ENCODE data around the gene PHB1.
A peak's percentile ranks its signal among the peaks of the same experiment; 100 is the strongest.
"Not testable (repeated sequence)": the region's sequence is repeated elsewhere in the genome, so short reads cannot be mapped to it uniquely, and the experiment has no call there.

PHB1 gene

DNA sequence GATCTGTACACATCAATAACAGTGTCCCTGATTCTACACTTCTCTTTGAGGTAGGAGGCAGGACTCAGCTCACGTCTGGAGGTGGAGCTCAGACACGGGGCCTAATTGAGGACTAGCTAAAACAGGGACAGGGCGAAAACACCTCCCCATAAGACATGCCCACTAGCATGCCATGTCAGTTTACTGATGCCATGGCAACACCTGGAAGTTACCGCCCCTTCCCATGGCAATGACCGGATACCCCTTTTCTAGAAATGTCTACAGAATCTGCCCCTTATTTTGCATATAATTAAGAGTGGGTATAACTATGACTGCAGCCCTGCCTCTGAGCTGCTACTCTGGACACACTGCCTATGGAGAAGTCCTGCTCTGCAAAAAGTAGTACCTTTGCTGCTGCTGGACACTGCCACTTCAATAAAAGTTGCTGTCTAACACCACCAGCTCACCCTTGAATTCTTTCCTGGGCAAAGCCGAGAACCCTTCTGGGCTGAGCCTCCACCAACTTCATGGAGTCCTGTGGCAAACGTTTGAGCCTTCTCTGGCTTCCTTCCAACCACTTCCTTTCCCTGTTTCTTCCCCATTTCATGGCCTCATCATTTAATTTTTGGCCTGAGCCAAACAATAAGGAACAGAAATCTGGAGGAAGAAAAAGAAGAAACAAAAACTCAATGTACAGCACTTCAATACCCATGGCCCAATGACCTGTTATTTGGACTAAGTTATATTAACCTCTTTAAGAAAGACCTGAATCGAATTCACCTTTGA lies 21.0 kb downstream of the PHB1 start:
- FAIRE-seq (no peak), DNase-seq (ENCODE audit: insufficient read length) (no peak)
- no peak for TF ChIP-seq POLR2AphosphoS5 (IDR thresholded peaks at IDR 0.05; ENCODE audit: low read depth, low read length)
- TF ChIP-seq POLR2A (IDR thresholded peaks at IDR 0.05; ENCODE audit: low read depth, low read length) = no peak
- TF ChIP-seq TAF1 (IDR thresholded peaks at IDR 0.05; ENCODE audit: borderline replicate concordance, low read depth, low read length) = no peak

DNA sequence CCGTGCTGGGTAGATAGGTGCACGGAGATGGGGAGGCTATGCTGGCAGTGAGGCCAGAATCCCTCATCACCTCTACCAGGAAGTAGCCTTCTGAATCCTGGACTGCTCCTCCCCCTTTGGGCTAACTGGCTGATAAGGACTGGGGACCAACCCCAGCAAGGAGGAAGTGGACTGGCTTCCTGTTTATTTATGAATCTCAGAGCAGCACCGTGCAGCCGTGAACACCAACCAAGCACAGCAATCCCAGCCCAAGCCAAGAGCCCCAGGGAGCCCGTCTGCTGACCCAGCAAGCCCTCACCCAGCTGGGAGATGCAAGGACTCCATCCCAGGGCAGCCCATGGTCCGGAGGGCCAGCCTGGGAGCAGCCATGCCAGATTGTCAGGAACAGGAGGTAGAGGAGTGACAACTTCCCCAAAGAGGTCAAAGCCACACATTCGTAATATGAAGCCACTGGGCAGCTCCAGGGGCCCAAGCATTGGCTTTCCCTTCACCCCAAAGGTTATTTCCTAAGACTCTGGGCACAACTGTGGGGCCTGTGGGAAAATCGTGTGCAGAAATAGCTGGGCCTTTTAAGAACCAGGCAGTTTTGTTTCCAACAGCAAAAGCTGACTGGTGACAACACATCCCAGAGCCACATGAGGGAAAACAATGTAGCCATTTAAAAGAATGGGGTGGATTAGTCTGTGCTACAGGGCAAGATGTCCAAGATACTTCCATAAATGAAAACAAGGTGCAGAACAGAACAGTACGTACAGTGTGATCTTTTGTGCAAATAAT lies 23.9 kb downstream of the PHB1 start:
- TF ChIP-seq TAF1 (IDR thresholded peaks at IDR 0.05; ENCODE audit: borderline replicate concordance, low read depth, low read length) (peak; percentile 18; the same call in 1 of the 2 replicates), POLR2A (IDR thresholded peaks at IDR 0.05; ENCODE audit: low read depth, low read length) (peak; percentile 65; the same call in 1 of the 2 replicates), POLR2AphosphoS5 (IDR thresholded peaks at IDR 0.05; ENCODE audit: low read depth, low read length) (no peak; the same call in 1 of the 2 replicates)
- DNase-seq (ENCODE audit: insufficient read length) (peak; percentile 61), FAIRE-seq (peak; percentile 74)

DNA sequence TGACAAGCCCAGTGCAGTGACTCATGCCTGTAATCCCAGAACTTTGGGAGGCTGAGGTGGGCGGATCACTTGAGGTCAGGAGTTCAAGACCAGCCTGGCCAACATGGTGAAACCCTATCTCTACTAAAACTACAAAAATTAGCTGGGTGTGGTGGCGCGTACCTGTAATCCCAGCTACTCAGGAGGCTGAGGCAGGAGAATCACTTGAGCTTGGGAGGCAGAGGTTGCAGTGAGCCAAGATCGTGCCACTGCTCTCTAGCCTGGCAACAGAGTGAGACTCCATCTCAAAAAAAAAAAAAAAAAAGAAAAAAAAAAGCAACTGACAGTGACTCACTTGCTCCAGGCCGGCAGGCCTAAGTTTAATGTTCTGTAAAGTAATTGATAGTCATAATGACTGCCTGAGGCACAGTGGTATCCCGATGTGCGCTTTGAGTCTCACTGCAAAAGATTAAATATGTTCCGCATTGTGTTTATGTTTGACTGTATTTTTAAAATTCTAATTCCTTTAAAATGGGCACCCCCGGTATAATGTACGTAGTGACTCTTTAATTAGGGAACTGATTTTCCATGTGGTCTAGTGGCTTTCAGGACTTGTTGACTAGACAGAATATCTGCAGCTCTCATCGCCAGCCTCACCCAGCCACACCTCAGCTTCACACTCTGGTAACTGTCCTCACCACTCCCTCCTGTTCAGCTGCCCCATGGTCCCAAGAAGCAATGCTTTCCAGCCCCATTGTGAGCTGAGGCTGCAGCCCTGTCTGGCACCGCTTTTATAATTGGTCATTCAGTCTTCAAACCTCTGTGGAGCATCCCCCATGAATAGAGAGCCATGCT lies 25.0 kb downstream of the PHB1 start:
- DNase-seq (ENCODE audit: insufficient read length) = not testable (repeated sequence)

DNA sequence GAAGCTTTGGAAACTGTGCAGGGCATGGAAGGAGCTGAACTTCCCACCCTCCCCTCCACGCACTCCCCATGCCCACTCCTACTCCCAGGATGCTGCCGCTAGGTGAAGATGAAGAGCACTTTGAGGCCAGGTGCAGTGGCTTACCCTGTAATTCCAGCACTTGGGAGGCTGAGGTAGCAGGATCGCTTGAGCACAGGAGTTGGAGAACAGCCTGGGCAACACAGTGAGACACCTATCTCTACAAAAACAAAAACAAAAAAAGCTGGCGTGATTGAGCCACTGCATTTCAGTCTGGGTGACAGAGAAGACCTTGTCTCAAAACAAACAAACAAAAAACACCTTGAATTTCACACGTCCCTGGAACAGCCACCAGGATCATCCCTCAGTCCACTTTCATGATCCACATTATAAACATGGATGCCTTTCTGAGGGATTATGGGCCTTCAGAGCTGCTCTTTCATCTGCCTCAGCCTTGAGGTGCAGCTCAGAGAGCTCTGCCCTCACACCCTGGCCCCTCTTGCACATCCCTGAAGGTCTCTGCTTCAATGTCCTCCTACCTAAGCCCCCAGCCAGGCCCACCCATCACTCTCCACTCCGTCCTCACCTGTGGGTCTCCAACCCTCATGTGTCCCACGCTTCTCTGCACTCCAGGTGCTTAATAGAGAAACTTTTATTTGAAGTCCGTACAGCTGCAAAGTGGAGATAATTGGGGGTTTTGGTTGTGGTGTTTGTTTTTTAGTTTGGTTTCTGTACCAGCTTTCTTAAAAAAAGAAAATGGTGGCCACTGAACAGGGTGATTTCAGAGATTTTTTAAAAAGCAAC lies 25.8 kb downstream of the PHB1 start:
- TF ChIP-seq TAF1 (IDR thresholded peaks at IDR 0.05; ENCODE audit: borderline replicate concordance, low read depth, low read length) (no peak), POLR2A (IDR thresholded peaks at IDR 0.05; ENCODE audit: low read depth, low read length) (no peak), POLR2AphosphoS5 (IDR thresholded peaks at IDR 0.05; ENCODE audit: low read depth, low read length) (no peak)
- DNase-seq (ENCODE audit: insufficient read length) = no peak
- FAIRE-seq = no peak

More for the DNA sequence above, 25.0 kb downstream of the PHB1 start:
- peak; percentile 62 for FAIRE-seq

DNA sequence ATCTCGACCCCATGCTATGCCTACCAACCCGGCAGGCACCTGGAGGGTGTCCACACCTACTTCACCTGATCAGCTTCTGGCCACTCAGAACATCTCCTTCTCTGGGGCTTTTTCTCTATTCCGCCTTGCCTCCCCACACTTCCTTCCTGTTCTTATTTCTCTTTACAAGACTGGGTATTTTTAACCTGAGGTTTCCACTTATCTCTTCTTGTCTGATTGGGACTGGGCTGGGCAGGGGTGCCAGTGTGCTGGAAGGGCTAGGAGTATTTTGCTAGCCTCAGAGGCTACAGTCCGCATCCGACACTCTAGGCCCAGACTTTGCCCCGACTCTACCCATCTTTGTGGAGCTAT lies 26.4 kb downstream of the PHB1 start:
- TF ChIP-seq POLR2A (IDR thresholded peaks at IDR 0.05; ENCODE audit: low read depth, low read length) (no peak), POLR2AphosphoS5 (IDR thresholded peaks at IDR 0.05; ENCODE audit: low read depth, low read length) (no peak), TAF1 (IDR thresholded peaks at IDR 0.05; ENCODE audit: borderline replicate concordance, low read depth, low read length) (no peak)
- peak; percentile 70 for FAIRE-seq
- peak; percentile 40 for DNase-seq (ENCODE audit: insufficient read length)

DNA sequence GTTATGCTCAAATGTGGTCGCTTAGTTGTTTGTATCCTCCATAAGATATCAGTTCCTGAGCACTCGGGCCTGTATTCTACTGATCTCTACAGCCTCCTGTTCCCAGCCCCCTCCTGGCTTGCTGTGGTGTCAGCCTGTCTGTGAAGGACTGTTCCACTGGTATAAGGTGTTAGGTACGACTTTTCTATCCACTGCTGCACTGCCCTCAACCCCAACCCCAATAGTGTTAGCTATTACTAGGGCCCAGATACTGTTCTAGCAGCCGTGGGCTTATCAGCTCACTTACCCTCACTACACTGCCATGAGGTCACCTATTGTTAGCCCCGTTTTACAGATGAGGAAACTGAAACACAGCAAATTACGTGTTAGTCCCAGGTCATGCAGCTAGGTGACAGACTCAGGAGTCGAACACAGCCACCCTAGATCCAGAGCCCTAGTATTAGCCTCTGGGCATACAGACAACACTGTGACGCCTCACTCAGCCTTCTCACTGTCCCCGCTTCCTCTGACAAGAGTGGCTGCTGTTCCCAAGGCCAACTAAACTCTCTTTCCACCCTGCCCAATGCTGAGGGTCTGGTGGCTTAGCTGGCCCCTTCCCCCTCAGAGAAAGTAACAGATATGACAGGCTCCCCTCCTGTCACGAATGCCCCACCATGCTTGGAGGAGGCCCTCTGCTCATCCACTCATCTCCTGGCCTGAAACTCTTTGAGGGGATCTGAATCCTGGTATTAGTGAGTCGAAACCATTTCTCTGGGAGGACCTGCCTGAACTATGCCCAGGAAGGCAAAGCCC lies 27.0 kb downstream of the PHB1 start:
- FAIRE-seq = peak; percentile 83
- TF ChIP-seq POLR2AphosphoS5 (IDR thresholded peaks at IDR 0.05; ENCODE audit: low read depth, low read length) = no peak
- no peak for TF ChIP-seq TAF1 (IDR thresholded peaks at IDR 0.05; ENCODE audit: borderline replicate concordance, low read depth, low read length)
- TF ChIP-seq POLR2A (IDR thresholded peaks at IDR 0.05; ENCODE audit: low read depth, low read length) = no peak
- no peak for DNase-seq (ENCODE audit: insufficient read length)

GRCh38 chr17:49386373-49386772 lies 28.3 kb downstream of the PHB1 start:
- DNase-seq (ENCODE audit: insufficient read length) (no peak), FAIRE-seq (no peak)
- TF ChIP-seq TAF1 (IDR thresholded peaks at IDR 0.05; ENCODE audit: borderline replicate concordance, low read depth, low read length) (no peak), POLR2A (IDR thresholded peaks at IDR 0.05; ENCODE audit: low read depth, low read length) (no peak), POLR2AphosphoS5 (IDR thresholded peaks at IDR 0.05; ENCODE audit: low read depth, low read length) (no peak)

- FAIRE-seq = no peak
- no peak for TF ChIP-seq TAF1 (IDR thresholded peaks at IDR 0.05; ENCODE audit: borderline replicate concordance, low read depth, low read length)
- TF ChIP-seq POLR2A (IDR thresholded peaks at IDR 0.05; ENCODE audit: low read depth, low read length) = no peak
- TF ChIP-seq POLR2AphosphoS5 (IDR thresholded peaks at IDR 0.05; ENCODE audit: low read depth, low read length) = no peak
- DNase-seq (ENCODE audit: insufficient read length) = no peak
Observed at GRCh38 chr17:49384951-49385350, 29.7 kb downstream of the PHB1 start.

DNA sequence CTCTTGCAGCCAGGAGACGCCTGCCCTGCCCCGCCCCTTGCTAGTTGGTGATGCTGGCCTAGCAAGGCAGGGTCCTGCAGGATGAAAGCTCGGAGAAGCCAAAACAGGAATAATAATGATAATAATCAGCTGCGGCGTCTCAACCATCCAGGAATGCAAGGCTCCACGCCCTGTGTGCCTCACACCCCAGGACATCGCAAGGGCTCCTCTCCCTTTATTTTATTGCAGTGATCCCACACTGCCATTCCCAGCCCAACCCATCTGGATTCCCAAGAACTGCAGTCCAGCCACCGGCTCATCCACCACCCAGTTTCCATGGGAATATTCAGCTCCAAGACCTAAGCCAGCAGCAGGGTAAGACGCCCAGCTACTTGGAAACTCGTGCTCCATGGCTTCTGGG lies 31.6 kb downstream of the PHB1 start:
- no peak for FAIRE-seq
- no peak for DNase-seq (ENCODE audit: insufficient read length)
- TF ChIP-seq POLR2AphosphoS5 (IDR thresholded peaks at IDR 0.05; ENCODE audit: low read depth, low read length) = no peak
- no peak for TF ChIP-seq TAF1 (IDR thresholded peaks at IDR 0.05; ENCODE audit: borderline replicate concordance, low read depth, low read length)
- no peak for TF ChIP-seq POLR2A (IDR thresholded peaks at IDR 0.05; ENCODE audit: low read depth, low read length)

DNA sequence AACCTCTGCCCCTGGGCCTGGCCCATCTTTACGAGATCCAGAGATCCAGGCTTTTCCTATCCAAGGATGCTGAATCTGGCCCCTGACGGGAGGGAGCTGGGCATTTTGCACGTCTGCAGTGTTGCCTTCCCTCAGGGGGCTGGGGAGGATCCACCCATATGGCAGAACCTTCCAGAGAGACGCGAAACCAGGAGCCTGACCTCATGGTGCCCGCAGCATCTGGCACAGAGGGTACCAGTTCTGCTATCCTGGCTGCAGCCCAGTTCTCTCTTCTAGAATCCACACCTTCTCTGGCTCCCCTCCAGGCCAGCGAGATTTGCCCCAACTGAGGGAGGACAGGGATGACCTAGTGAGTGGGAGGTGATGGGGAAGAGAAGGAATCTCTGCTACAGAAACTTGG lies 32.1 kb downstream of the PHB1 start:
- no peak for DNase-seq (ENCODE audit: insufficient read length)
- FAIRE-seq = no peak
- TF ChIP-seq POLR2AphosphoS5 (IDR thresholded peaks at IDR 0.05; ENCODE audit: low read depth, low read length) (no peak), POLR2A (IDR thresholded peaks at IDR 0.05; ENCODE audit: low read depth, low read length) (no peak), TAF1 (IDR thresholded peaks at IDR 0.05; ENCODE audit: borderline replicate concordance, low read depth, low read length) (no peak)

All from GM12892 (cell line).